LoVo (cell line): ENCODE data around the gene TWF2.
"Not testable (repeated sequence)": the region's sequence is repeated elsewhere in the genome, so short reads cannot be mapped to it uniquely, and the experiment has no call there.

Source experiments
- DNase-seq: peaks from one replicate; pipeline ENCODE4 v3.0.0-alpha.2; 2016; ENCODE audit warnings: low spot score

Gene TWF2

GRCh38 chr3:52238761-52239701, at the start of gene TWF2:
Gene TWF2, minus strand, starts transcription at chr3:52239158. Its CDS starts 142 bp downstream, at chr3:52239016.
- peak; percentile 84 for DNase-seq

- no peak for DNase-seq
These were observed 49.7 kb upstream of the TWF2 start for GRCh38 chr3:52288674-52289073.

- peak; percentile 16 for DNase-seq
These were observed 47.8 kb upstream of the TWF2 start for GRCh38 chr3:52286777-52287110.

DNA sequence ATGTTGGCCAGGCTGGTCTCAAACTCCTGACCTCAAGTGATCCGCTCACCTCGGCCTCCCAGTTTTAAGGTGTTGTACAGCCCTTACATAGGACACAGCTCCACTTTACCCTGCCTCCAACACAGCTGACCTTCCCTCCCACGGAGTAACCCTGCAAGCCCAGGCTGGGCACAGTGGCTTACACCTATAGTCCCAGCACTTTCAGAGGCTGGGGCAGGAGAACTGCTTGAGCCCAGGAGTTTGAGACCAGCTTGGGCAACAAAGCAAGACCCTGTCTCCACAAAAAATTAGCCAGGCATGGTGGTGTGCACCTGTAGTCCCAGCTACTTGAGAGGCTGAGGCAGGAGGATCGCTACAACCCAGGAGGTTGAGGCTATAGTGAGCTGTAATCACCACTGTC, 45.1 kb upstream of the TWF2 start:
- DNase-seq = not testable (repeated sequence)

GRCh38 chr3:52283306-52283705, 44.3 kb upstream of the TWF2 start:
- DNase-seq = no peak

- peak; percentile 60 for DNase-seq
These were observed 43.2 kb upstream of the TWF2 start for GRCh38 chr3:52281981-52282801.

DNA sequence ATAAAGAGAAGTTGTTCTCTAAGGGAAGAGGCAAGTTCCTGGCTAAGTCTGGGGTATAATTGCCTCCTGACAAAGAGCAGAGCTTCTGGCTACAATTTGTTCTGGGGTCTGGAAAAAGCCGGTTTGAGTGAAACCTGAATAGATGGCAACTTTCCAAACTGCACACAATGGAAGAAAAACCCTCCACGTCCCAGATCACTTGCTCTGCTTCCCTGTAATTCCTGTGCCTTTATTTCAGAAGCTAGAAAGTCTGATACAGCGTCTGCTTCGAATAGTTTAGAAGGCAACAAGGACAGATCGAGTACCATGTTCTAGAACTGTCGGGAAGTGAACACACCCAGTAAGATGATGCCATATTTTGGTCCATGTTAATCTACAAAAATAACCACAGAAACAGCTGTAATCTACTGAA, 41.1 kb upstream of the TWF2 start:
- DNase-seq = no peak

DNA sequence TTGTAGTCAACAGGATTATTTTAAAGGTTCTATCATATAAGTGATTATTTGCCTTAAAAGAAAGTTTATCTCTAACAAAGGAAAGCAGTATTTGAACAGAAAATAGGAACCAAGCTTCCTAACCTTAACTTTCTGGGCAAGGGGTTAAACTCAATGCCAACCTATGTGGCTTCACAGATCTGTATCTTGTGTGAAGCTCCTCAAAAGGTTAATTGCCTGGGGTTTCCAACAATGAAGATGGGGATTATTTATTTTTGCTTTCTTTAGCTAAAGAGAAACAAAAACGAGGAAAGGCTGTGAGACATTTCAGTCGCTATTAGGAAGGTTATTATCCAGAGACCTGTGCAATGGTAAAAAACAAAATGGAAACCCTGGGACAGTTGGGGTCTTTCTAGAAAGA, 40.6 kb upstream of the TWF2 start:
- no peak for DNase-seq

GRCh38 chr3:52278510-52279069, 39.6 kb upstream of the TWF2 start, which contains the start of gene WDR82:
Gene WDR82, minus strand, starts transcription at chr3:52278649. Its CDS starts 288 bp downstream, at chr3:52278361.
- DNase-seq = peak; percentile 96

- DNase-seq = no peak
These were observed 39.1 kb upstream of the TWF2 start for GRCh38 chr3:52277972-52278509.

DNA sequence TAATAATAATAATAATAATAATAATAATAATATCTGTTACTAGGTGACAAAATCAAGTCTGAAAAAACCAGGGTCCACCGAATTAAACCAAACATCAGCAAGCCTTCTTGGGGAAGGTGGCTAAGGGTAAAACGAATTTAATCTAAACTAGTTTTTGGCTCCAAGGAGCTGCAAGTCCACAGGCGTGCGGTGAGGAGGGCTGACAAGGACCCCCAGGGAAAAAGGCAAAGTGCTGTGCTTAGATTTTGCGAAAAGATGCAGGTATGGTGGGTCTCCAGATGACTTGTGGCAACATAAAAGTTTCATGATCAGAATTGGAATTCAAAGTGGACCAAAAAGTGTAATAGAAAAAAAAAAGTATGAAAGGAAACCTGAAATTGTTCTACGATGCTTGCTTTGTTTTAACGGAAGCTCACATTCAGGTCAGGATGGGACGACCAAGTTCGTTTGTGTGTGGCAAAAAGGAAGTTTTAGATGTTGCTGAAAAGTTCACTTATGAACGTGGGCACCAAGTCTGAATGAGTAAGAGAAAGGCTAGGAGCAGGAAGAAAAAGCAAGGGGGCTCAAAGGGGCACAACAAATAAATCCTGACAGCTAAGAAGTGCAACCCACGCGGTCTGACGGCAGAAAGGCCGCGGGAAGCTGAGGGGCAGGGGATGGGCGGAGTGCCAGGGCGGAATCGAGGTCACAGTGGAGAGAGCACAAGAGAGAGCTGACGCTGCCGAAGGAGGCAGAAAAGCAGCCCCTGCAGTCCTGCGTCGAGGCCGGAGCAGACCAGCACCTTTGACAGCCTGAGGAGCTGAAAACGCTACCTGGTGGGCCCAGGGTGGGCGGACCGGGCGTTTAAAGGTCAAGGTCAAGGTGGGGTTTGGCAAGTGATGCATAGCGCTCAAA, 38.4 kb upstream of the TWF2 start:
- DNase-seq = peak; percentile 64

DNA sequence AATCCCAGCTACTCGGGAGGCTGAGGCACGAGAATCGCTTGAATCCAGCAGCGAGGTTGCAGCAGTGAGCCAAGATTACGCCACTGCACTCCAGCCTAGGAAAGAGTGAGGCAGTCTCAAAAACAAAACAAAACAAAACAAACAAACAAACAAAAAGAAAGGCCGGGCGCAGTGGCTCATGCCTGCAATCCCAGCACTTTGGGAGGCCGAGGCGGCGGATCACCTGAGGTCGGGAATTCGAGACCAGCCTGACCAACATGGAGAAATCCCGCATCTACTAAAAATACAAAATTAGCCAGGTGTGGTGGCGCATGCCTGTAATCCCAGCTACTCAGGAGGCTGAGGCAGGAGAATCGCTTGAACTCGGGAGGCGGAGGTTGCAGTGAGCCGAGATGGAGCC, 35.8 kb upstream of the TWF2 start:
- not testable (repeated sequence) for DNase-seq

DNA sequence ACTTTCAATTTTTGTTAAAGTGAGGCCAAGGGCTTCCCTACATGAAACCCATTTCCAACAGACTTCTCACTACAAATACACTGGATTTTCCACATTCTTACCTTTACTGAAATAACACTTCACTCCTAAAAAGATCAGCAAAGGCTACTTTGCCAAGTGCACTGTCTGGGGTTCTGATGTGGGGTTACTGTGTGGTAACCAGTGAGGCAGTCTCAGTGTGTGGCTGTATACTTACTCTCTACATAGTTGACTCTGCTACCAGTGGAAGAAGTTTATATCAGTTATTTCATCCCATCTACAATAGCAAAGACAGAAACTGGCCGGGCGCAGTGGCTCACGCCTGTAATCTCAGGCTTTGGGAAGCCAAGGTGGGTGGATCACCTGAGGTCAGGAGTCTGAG, 33.9 kb upstream of the TWF2 start:
- no peak for DNase-seq

DNA sequence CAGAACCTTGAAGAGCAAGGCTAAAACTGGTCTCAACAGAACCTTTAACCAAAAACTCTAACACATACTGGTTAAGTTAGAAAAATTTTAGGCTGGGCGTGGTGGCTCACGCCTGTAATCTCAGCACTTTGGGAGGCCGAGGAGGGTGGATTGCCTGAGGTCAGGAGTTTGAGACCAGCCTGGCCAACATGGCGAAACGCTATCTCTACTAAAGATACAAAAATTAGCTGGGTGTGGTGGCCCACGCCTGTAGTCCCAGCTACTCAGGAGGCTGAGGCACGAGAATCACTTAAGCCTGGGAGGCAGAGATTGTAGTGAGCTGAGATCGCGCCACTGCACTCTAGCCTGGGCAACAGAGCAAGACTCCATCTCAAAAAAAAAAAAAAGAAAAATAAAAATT, 33.2 kb upstream of the TWF2 start:
- not testable (repeated sequence) for DNase-seq

GRCh38 chr3:52270252-52270754, 31.3 kb upstream of the TWF2 start:
- DNase-seq = no peak

GRCh38 chr3:52269776-52270175, 30.8 kb upstream of the TWF2 start:
- no peak for DNase-seq

- DNase-seq = no peak
These were observed 29.1 kb upstream of the TWF2 start for GRCh38 chr3:52268036-52268435.

- no peak for DNase-seq
These were observed 26.4 kb upstream of the TWF2 start for GRCh38 chr3:52265387-52265786.

GRCh38 chr3:52262447-52262846, 23.5 kb upstream of the TWF2 start:
- no peak for DNase-seq

- no peak for DNase-seq
These were observed 20.5 kb upstream of the TWF2 start for GRCh38 chr3:52259448-52259847.

- no peak for DNase-seq
These were observed 20.1 kb upstream of the TWF2 start for GRCh38 chr3:52259035-52259434.
